GM12878 (cell line): ENCODE results near the gene SESN1. TPM values are rescaled to one million over a fixed set of nuclear protein-coding genes. Genes with fewer than 3 reads are reported as not detected.

Experiments
- ATAC-seq: fragments of 200-7000 bp; cut with Tn5 transposase; 3 replicates; pipeline ENCODE4 v1.9.1; 2020; ENCODE audit warnings: mild to moderate bottlenecking, moderate library complexity
- BruUV-seq: library from RNA; stranded (reverse); fragments of 400-500 nt; replicated peaks from 2 replicates; lab custom pipeline; 2021; lab: Mats Ljungman, UMichigan
- CTCF ChIA-PET: fragments of 300-600 bp; sonication (Branson Sonifier 250); formaldehyde crosslinking; extraction: SDS; loops from one replicate; lab custom pipeline; 2021; ENCODE audit warnings: inconsistent platforms; lab: Yijun Ruan, JAX
- POLR2A ChIA-PET: fragments of 350-600 bp; formaldehyde crosslinking; extraction: SDS; loops from one replicate; lab custom pipeline; 2021; ENCODE audit warnings: inconsistent platforms; lab: Charles Lee
- RAD21 ChIA-PET: fragments of 300-600 bp; sonication (Branson Sonifier 250); formaldehyde crosslinking; loops from one replicate; lab custom pipeline; 2023; ENCODE audit warnings: antibody characterized with exemption; ENCODE audit not compliant: unreplicated experiment; lab: Charles Lee
- SMC1A ChIA-PET: fragments of 300-600 bp; sonication (Branson Sonifier 250); formaldehyde crosslinking; loops from one replicate; lab custom pipeline; 2023; ENCODE audit not compliant: unreplicated experiment, uncharacterized antibody; lab: Charles Lee
- DNase-seq: peaks from one replicate; pipeline ENCODE4 v3.0.0-alpha.2; 2011; ENCODE audit warnings: low read depth, low spot score
- FAIRE-seq: peaks from 3 replicates; lab custom pipeline; 2011; peaks lifted over from hg19 to GRCh38; lab: Jason Lieb, UNC
- H2AFZ ChIP-seq: 2 replicates; pipeline ENCODE4 v1.6.0; 2011; ENCODE audit warnings: low read depth, low read length, control low read depth; ENCODE audit not compliant: control insufficient read depth
- H3K27ac ChIP-seq: 2 replicates; pipeline ENCODE4 v1.5.1; 2011; ENCODE audit warnings: control low read depth; ENCODE audit not compliant: control insufficient read depth, insufficient read depth
- H3K27me3 ChIP-seq, 2 experiments: replicated peaks in 1 of 2; 2 replicates each; pipeline versions ENCODE4 v1.6.0 to v1.6.1; 2011; ENCODE audit warnings: low read length in 1 of 2; ENCODE audit not compliant: control insufficient read depth in 2 of 2, insufficient read depth in 2 of 2
- H3K36me3 ChIP-seq, 2 experiments: 2 replicates each; pipeline ENCODE4 v1.5.1; 2011; ENCODE audit warnings: low read length in 1 of 2; ENCODE audit not compliant: control insufficient read depth in 2 of 2, insufficient read depth in 2 of 2
- H3K4me1 ChIP-seq: 2 replicates; pipeline ENCODE4 v1.6.1; 2011; ENCODE audit warnings: mild to moderate bottlenecking, low read length, moderate library complexity, mixed read lengths; ENCODE audit not compliant: control insufficient read depth, insufficient read depth
- H3K4me2 ChIP-seq: 2 replicates; pipeline ENCODE4 v1.6.0; 2011; ENCODE audit warnings: control low read depth; ENCODE audit not compliant: control insufficient read depth, insufficient read depth
- H3K4me3 ChIP-seq: fragments of 200-600 bp; sonication (generic); 2 replicates; pipeline ENCODE4 v1.5.1; 2016
- H3K79me2 ChIP-seq: 2 replicates; pipeline ENCODE4 v1.6.0; 2011; ENCODE audit warnings: low read length; ENCODE audit not compliant: control insufficient read depth, insufficient read depth
- H3K9ac ChIP-seq: 2 replicates; pipeline ENCODE4 v1.8.0; 2011; ENCODE audit warnings: low read length, control low read depth, mixed read lengths; ENCODE audit not compliant: control insufficient read depth, insufficient read depth
- H3K9me3 ChIP-seq: replicated peaks from 3 replicates; pipeline ENCODE4 v1.5.1; 2011; ENCODE audit warnings: mild to moderate bottlenecking, low read length; ENCODE audit not compliant: control insufficient read depth, insufficient read depth
- H4K20me1 ChIP-seq: 2 replicates; pipeline ENCODE4 v1.6.0; 2011; ENCODE audit not compliant: control insufficient read depth, insufficient read depth
- CREB1 ChIP-seq: IDR thresholded peaks from 2 replicates; pipeline ENCODE4 v1.6.1; 2012; ENCODE audit warnings: low read depth, mild to moderate bottlenecking, inconsistent platforms
- MTA2 ChIP-seq: fragments of 450-650 bp; IDR thresholded peaks from 2 replicates; pipeline ENCODE4 v1.6.1; 2016; ENCODE audit warnings: low read depth, mild to moderate bottlenecking, moderate library complexity
- POLR2AphosphoS2 ChIP-seq: IDR thresholded peaks from 2 replicates; pipeline ENCODE4 v1.6.1; 2011; ENCODE audit warnings: low read depth, mild to moderate bottlenecking, low read length, improper control_type of control experiment, moderate library complexity
- SMAD1 ChIP-seq: fragments of 450-650 bp; IDR thresholded peaks from 2 replicates; pipeline ENCODE4 v1.6.1; 2018; ENCODE audit warnings: mild to moderate bottlenecking, low read depth; ENCODE audit not compliant: partially characterized antibody
- SRF ChIP-seq, 2 experiments: IDR thresholded peaks; 2 replicates each; pipeline ENCODE4 v1.6.1; 2011; ENCODE audit warnings: low read depth in 2 of 2, low read length in 2 of 2, mild to moderate bottlenecking in 1 of 2, moderate library complexity in 1 of 2
- TAF1 ChIP-seq: IDR thresholded peaks from 2 replicates; pipeline ENCODE4 v1.6.1; 2011; ENCODE audit warnings: mild to moderate bottlenecking, low read depth, low read length, borderline replicate concordance
- WGBS: methylation state at CpG from one replicate; pipeline ENCODE4 v1.1.6; 2016; ENCODE audit warnings: low lambda C conversion rate; ENCODE audit not compliant: insufficient replicate concordance, insufficient coverage; ENCODE audit errors: missing lambda C conversion rate; 5-methylcytosine and 5-hydroxymethylcytosine counted together
- in situ Hi-C: fragments of 300-500 bp; cut with MboI; formaldehyde crosslinking; loops from 9 replicates; pipeline ENCODE4 v1.14.3; 2018; ENCODE audit warnings: mixed read lengths
- intact Hi-C: fragments of 100-400 bp; cut with micrococcal nuclease; formaldehyde crosslinking; loops from one replicate; pipeline ENCODE4 v1.14.2; 2022; ENCODE audit not compliant: unreplicated experiment
- polyA plus RNA-seq, 11 experiments: library from polyadenylated mRNA; depleted of rRNA in 4 of 11; unstranded in 6 of 11; stranded (reverse) in 5 of 11; fragments of >200 nt; fragmentation: Nextera tagmentation in 4 of 11; fragmentation: Illumina TruSeq in 1 of 11; extraction: Ambion mirVana in 4 of 11; extraction: Trizol in 1 of 11; gene quantifications; 1 replicate in 1 of 11; 2 replicates in 10 of 11; pipeline versions ENCODE4 v1.2.1 to v1.2.3, GENCODE V29; 2011 to 2016; ENCODE audit warnings: inconsistent platforms in 2 of 11, missing spikeins in 2 of 11, low read depth in 1 of 11
- total RNA-seq, 4 experiments: library from RNA; depleted of rRNA in 3 of 4; stranded (reverse); fragments of >200 nt in 3 of 4; fragmentation: Illumina TruSeq in 1 of 4; extraction: Trizol in 1 of 4; gene quantifications; 2 replicates each; pipeline versions ENCODE4 v1.2.1 to v1.2.3, GENCODE V29; 2013 to 2021

SESN1 gene
- total and polyA plus RNA-seq, 10 of the 15 experiments (the other 5 are each of a cell fraction or from before 2014, with no cell fraction given), result 1.3 to 13.0 (median 3.3) TPM

- TF ChIP-seq SRF (IDR thresholded peaks at IDR 0.05; ENCODE audit: low read depth in 2 of 2, low read length in 2 of 2) (peak in 1 of 2 experiments; percentile 81; a peak in 2 of 4 replicates), CREB1 (peak; percentile 98), SMAD1 (peak; percentile 14)
Measured at GRCh38 chr6:109095036-109095834, 589 bp upstream of the SESN1 start, which contains the start of gene CEP57L1 (continued).

GRCh38 chr6:109093732-109094415 lies 772 bp downstream of the SESN1 start:
- no peaks in the 10 kb centered on the region for H3K36me3 ChIP-seq
- POLR2A ChIA-PET, result interaction anchor here (0.6 to 2.3 kb wide), 16 partner anchors 8 to 1046 kb away, joined by 3 to 10 read pairs (median 5); partner anchors contain the start of gene CD164
- WGBS, result under 1% methylated on average over 19 of the region's 19 CpGs
- H4K20me1 ChIP-seq, result no peaks in the 10 kb centered on the region
- ATAC-seq, result no peak
- H3K9ac ChIP-seq, result peak overlapping the region; percentile 91
- SMC1A ChIA-PET, result interaction anchor here (0.5 to 3.4 kb wide), 10 partner anchors 8 to 96 kb away, joined by 3 to 24 read pairs (median 6); no protein-coding TSS in a partner anchor
- H3K79me2 ChIP-seq, result peaks cover 10% of the 10 kb centered on the region
- peak overlapping the region; percentile 33; the same call in 1 of the 2 replicates for H3K27ac ChIP-seq
- peak overlapping the region; percentile 73 for H3K4me2 ChIP-seq
- in situ Hi-C loops, result no loop called here
- H3K9me3 ChIP-seq, result no peaks in the 10 kb centered on the region
- RAD21 ChIA-PET, result interaction anchor here (0.7 to 2.6 kb wide), 10 partner anchors 11 to 289 kb away, joined by 3 to 11 read pairs (median 4); partner anchors contain the start of gene CD164
- TF ChIP-seq POLR2AphosphoS2 (no peak), TAF1 (0 out of 2 replicates have a peak, but pooled peaks have one; percentile 48), MTA2 (0 out of 2 replicates have a peak, but pooled peaks have one; percentile 17)
- TF ChIP-seq, all 136 proteins: peak for 2
- CTCF ChIA-PET, result interaction anchor here (0.9 to 8.5 kb wide), 7 partner anchors 9 to 347 kb away, joined by 3 to 38 read pairs (median 8); partner anchors contain the start of gene CD164
- intact Hi-C loops, result loop anchor here (2.0 kb wide), 1 partner anchor 289 kb away; the partner anchor contains the start of gene CD164
- Histone ChIP-seq H2AFZ (peak overlapping the region; percentile 75), H3K4me1 (no peaks in the 10 kb centered on the region), H3K4me3 (peak overlapping the region; percentile 90), H3K27me3 (no peaks in the 10 kb centered on the region)
- BruUV-seq, result no TSS peak
- DNase-seq, result no peak
- FAIRE-seq, result no peak
